ENCODE data around the gene TOPBP1.

The TOPBP1 gene

DNA sequence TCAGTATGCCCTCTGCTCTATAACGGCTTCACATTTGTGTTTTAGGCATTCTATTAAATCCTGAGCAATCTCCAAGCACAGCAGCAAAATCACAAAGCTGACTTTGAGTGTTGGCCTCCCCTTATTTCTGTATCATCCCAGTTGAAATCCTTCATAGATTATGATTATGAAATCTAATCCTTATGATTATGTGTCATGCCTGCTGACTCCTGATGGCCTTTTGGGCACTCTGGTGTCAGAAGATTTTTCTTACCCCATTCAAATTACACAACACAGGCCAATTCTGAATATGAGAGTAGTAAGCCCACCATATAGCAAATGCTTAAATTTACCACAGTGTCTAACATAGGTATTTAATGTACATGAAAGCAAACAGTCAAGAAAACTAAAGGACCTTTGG is 53.9 kb downstream of the TOPBP1 start:
- DNase-seq (ENCODE audit: low read depth in 2 of 2) = no peak

DNA sequence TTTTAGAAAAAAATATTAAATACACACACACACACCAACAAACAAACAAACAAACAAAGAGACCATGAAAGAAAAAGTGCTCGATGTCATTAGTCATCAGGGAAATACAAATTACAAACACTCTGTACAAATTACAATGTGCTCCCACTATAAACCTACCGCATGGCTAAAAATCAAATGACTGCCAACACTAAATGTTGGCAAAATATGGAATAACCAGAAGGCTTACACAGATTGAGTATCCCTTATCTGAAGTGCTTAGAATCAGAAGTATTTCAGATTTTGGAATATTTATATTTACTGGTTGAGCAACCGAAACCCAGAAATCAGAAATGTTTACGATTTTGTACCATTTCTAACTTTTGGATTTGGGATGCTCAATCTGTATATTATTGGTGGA is 54.8 kb downstream of the TOPBP1 start:
- DNase-seq (ENCODE audit: low read depth in 2 of 2) = no peak

DNA sequence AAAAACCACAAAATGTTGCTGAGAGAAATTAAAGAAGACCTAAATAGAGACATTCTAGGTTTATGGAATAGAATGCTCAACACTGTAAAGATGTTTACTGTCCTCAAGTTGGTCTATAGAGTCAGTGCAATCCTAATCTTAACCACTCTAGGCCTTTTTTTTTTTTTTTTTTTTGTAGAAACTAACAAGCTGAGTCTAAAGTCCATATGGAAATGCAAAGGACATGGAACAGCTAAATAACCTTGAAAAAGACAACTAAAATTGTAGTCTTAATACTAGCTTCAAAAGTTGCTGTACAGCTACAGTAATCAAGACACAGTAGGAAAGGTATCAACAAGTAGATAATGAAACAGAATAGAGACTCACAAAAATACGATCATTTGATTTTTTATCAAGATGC is 55.4 kb downstream of the TOPBP1 start:
- DNase-seq (ENCODE audit: low read depth in 2 of 2) = no peak

DNA sequence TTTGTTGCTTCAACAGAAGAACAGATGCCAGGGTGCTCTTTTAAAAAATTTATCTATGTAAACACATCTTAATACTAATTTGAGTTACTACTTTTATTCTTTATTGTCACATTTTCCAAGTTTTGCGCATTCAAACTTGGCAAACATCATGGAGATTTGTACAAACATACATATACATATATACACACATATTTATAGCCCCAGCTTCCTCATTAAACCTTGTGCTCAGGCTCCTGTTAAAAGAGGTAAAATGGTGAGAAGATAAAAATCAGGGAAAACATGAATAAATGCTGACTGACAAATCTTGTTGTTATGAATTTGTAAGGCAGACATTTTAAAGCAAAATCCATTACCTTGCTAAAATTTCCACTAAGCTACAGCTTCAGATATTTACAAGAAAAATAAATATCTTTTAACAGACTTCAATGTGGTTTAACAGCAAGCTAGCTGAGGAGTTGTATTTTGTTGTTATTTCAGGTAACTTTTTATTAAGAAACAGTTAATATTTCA is 61.1 kb downstream of the TOPBP1 start:
- DNase-seq (ENCODE audit: low read depth in 2 of 2) = no peak

- no peak for DNase-seq (ENCODE audit: low read depth in 2 of 2)
These were observed 62.5 kb downstream of the TOPBP1 start for GRCh38 chr3:133599280-133599679.

- DNase-seq (ENCODE audit: low read depth in 2 of 2) = no peak
These were observed 63.3 kb downstream of the TOPBP1 start for GRCh38 chr3:133598405-133598804.

DNA sequence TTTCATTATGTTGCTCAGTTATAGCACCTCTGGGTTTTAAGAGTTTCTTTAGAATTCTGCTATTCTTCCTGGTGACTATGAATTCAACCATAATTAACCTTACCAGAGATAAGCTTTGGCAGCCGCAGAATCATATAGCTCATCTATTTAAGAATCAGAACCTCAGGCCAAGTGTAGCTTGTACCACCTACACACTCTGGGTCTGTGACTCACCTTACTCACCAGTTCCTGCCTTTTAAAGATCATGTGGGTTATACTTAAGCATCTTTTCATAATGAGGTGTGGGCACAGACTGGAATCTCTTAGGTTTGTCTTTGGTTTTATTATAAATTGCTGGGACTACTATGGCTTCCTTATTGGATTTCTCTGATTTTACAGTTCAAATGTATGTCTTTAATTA is 66.4 kb downstream of the TOPBP1 start:
- no peak for DNase-seq (ENCODE audit: low read depth in 2 of 2)

DNA sequence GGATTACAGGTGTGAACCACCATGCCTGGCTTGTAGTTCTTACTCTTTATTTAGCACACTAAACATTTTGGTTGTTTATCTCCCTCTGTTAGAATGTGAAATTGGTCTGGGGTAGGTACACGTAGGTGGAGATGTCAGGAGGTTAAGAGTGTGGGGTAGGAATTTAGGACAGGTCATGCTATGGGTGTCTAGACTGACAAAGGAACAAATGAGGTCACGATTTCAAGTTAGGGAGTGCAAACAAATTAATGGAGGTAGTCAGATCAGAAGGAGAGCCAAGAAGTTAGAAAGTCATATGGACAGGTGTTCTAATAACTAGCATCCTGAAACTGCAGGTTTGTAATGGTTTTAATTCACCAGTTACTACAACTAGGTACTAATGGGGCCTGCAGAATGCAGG is 68.5 kb downstream of the TOPBP1 start:
- DNase-seq (ENCODE audit: low read depth in 2 of 2) = no peak

- no peak for DNase-seq (ENCODE audit: low read depth in 2 of 2)
These were observed 68.9 kb downstream of the TOPBP1 start for GRCh38 chr3:133592843-133593242.

DNA sequence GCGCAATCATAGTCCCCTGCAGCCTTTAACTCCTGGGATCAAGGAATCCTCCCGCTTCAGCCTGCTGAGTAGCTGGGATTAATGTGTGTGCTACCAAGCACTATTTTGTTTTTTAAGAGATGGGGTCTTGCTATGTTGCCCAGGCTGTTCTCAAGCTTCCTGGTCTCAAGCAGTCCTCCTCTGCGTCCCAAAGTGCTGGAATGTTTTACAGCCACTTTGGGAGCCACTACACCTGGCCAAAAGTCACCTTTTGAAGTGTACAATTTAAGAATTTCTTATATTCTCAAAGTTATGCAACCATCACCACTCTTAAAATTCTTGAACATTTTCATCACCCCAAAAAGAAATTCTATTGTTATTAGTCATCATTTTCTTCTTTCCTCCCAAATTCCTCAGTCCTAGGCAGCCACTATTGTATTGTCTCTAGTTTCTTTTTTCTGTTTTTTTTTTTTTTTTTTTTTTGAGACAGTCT is 70.4 kb downstream of the TOPBP1 start:
- no peak for DNase-seq (ENCODE audit: low read depth in 2 of 2)

DNA sequence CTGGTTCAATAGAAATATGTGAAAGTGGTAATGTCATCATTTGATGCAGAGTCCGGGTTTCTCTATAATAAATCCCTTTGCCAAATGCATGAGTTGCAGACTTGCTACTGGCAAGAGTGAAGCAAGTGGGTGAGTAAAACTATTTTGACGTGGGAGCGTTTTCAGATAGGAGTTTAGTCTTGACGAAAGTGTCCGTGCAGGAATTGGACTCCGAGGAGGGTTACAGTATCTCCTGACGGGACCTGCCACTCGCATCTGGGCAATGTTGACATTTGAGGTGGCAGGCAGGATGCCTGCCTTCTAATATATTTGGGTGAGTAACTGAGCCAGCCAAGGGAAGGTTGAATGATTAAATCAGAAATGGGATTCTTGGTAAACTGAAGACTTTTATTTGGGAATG is 72.2 kb downstream of the TOPBP1 start:
- DNase-seq (ENCODE audit: low read depth in 2 of 2) = no peak

GRCh38 chr3:133588784-133589465 is 72.8 kb downstream of the TOPBP1 start:
- no peak for DNase-seq (ENCODE audit: low read depth in 2 of 2)

DNA sequence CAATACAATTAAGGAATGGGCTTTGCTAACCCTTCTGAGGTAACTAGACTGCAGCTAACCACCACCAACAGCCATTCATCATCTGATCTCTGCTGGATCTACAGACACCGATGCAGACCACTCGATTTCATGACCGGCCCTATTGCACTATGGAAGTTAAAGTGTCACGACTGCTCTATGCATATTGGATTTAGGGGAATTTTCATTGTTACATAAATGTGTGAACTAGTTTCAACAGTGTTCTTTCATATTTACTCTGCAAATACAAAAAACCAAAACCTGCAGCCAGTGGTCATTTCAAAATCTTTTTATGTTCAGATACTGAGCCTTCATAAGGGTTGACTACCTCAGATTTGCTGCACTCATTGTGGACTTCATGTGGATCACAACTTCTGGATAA is 73.7 kb downstream of the TOPBP1 start:
- no peak for DNase-seq (ENCODE audit: low read depth in 2 of 2)

- no peak for DNase-seq (ENCODE audit: low read depth in 2 of 2)
These were observed 78.3 kb downstream of the TOPBP1 start for GRCh38 chr3:133583396-133583795.

DNA sequence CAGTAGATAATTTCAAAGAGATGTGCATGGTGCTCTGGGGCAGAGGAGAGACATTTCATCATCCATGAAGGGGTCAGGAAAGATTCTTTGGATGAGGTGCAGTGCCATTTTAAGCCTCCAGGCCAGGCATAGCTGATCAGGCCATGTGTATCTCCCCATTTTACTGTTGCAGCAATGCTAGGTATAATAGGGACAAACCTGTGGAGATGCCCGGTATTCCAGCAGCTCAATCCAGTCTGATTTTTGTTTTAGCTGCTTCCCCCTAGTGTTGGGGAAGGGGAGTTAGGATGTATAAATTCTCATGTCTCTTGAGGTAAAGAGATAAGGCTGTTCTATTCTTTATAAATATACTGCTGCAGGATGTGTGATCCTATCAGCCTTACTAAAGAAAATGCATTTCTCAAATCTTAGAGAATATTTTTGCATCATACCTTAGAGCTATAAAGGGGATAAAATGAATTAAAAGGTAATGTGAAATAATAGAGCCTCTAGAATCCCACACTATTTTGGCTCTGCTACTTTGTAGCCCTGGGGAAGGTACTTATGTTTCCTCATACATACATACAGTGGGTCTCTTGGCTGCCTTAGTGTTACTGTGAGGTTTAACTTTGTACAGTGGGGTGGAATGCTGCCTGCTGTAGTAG is 83.1 kb downstream of the TOPBP1 start:
- no peak for DNase-seq (ENCODE audit: low read depth in 2 of 2)

- DNase-seq (ENCODE audit: low read depth in 2 of 2) = no peak
These were observed 85.6 kb downstream of the TOPBP1 start for GRCh38 chr3:133576169-133576568.

DNA sequence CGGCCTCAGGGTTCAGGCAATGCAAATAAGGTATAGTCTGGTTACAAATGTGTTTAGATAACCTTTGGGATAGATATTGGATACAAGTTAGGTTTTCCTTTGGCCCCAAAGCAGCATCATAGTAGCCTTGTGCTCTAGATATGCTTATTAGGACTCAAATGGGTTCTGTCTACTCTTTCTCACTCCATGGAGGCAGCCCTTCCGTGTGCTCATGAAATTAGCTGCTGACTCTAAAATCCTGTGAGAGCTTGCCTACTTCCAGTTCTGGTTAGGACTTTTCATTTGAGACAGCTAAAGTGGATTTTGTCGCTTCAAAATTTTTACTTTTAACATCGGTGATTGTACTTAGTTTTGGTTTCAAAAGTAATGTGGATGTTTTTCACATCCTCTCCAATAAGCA is 86.7 kb downstream of the TOPBP1 start:
- no peak for DNase-seq (ENCODE audit: low read depth in 2 of 2)

DNA sequence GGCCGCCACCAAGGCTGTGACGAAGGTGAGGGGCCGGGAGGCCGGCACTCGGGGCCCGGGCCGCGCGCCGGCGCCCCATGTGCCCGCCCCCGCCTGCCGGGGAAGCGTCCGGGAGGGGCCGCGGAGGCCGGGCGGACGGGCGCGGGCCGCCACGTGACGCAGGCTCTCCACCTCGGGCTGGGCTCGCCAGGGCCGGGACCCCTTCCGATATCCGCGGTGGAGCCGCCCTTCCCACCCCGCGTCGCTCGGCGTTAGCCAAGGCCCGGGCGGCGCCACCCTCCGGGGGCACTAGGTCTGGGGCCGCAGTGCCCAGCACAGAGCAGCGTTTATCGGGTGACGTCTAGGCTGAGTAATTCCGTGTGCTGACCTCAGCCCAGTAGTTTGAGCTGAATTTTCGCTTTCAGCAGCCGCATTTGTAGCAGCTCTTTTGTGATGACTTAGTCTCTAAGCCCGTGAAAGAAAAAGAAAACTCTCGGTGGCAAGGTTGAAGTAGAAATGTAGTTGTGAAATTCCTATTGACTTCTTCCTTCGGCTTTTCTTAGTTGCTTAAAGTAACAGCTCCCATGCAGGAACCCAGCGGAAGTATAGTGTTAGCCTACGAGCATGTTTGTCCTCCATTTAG is 87.4 kb downstream of the TOPBP1 start:
- peak; percentile 29 to 31 for DNase-seq (ENCODE audit: low read depth in 2 of 2)

DNA sequence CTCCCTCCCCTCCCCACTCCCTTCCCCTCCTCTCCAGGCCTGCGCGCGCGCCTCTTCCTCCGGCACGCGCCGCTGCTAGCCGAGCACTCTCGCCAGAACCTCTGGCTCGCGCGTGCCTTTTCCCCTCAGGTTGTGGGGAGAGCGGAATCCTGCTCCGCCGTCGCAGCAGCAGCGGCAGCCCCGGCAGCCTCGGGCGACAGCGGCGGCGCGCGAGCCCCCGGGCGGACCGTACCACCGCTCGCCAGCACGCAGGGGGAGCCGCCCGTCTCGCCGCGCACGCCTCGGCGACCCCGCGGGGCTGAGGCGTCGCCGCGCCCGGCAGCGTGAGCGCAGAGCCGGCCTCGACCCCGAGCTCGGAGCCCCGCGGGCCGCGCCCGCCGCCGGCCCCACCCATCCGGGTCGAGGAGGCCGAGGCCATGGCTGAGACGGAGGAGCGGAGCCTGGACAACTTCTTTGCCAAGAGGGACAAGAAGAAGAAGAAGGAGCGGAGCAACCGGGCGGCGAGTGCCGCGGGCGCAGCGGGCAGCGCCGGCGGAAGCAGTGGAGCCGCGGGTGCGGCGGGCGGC is 88.0 kb downstream of the TOPBP1 start, which contains the start of gene CDV3:
Gene CDV3 (plus strand): TSS at position 58 of the 566 bp plus-strand sequence. CDS start 359 bp downstream, at position 417.
- no peak for DNase-seq (ENCODE audit: low read depth in 2 of 2)

- peak; percentile 99 to 100 for DNase-seq (ENCODE audit: low read depth in 2 of 2)
These were observed 88.6 kb downstream of the TOPBP1 start for GRCh38 chr3:133573054-133573628.

DNA sequence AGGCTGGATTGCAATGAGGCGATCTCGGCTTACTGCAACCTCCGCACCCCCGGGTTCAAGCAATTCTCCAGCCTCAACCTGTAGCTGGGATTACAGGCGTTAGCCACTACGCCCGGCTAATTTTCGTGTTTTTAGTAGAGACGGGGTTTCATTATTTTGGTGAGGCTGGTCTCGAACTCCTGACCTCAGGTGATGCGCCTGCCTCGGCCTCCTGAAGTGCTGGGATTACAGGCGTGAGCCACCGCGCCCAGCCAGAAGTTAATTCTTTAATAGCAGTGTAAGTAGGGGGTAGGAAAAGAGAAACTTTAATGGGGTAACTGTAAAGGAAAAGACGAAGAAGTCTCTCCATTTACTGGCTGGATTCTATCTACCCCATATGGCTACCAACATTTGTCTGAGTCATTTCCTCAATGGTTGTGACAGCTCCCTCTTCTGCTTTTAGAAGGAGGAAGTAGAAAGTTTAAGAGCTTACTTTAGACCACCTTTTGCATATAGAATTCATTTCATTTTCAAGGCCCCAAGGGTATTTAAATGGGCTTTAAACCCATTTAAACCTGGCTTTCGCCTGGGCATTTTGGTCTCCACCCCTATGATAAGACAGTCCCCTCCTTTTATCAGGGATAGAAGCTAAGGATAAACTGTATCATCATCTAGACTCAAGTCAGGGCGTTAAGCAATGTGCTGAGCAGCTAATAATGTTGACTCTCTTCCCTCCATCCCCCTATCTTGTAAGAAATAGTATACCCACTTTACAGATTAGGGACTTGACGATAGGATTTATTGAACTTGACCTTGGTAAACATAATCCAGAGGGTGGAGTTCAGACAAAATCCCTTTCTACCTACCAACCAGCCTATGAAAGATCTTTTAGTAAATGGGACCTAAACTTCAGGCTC is 89.3 kb downstream of the TOPBP1 start:
- DNase-seq (ENCODE audit: low read depth in 2 of 2) = no peak

All from stimulated activated CD4-positive, alpha-beta T cell treated with anti-CD3 and anti-CD28 coated beads, Interleukin-1b, Interleukin-23, amount 100 ng/mL, for 1 hour (primary cell).